Retinal pigment epithelial cell (primary cell): ENCODE results near the gene CPLANE2.

ENCODE experiments used
- DNase-seq: peaks from one replicate; pipeline ENCODE4 v3.0.0-alpha.2; 2010; ENCODE audit warnings: low read depth
- H3K4me3 ChIP-seq: 2 replicates; pipeline ENCODE4 v1.5.1; 2011; ENCODE audit warnings: mild to moderate bottlenecking, low read length, control low read depth, moderate library complexity
- TF ChIP-seq, protein P1 (sequence below): conservative IDR thresholded peaks from 2 replicates; pipeline ENCODE4 v1.5.1; 2011; ENCODE audit warnings: low read depth, low read length, control low read depth, inconsistent platforms

CPLANE2 gene

DNA sequence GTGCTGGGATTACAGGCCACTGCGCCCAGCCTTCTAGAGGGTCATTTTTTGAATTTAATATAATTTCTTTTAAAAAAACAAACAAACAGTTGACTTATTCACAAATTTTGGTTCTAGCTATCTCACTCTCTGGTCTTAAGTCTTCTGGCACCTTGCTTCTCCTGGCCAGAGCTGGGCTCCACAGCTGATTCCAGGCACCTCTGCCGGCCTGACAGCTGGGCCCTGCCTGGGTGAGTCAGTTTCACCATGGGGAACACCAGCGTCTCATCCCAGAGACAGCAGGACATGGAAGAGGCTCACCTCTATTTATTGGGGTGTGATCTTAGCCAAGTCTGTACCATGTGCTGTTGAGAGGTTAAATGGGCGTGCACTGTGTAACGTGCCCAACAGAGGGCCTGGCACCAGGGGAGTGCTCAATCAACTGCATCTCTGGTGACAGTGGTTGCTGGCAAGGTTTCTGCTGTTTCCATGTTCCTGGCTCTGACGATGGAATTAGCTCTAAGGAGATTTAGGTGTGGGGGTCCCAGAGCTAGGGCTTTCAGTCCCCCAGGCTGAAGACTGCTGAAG is 956 bp downstream of the CPLANE2 start:
- TF ChIP-seq, protein P1, sequence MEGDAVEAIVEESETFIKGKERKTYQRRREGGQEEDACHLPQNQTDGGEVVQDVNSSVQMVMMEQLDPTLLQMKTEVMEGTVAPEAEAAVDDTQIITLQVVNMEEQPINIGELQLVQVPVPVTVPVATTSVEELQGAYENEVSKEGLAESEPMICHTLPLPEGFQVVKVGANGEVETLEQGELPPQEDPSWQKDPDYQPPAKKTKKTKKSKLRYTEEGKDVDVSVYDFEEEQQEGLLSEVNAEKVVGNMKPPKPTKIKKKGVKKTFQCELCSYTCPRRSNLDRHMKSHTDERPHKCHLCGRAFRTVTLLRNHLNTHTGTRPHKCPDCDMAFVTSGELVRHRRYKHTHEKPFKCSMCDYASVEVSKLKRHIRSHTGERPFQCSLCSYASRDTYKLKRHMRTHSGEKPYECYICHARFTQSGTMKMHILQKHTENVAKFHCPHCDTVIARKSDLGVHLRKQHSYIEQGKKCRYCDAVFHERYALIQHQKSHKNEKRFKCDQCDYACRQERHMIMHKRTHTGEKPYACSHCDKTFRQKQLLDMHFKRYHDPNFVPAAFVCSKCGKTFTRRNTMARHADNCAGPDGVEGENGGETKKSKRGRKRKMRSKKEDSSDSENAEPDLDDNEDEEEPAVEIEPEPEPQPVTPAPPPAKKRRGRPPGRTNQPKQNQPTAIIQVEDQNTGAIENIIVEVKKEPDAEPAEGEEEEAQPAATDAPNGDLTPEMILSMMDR, result peak; percentile 39
- no peak for DNase-seq
- H3K4me3 ChIP-seq, result peak overlapping the region; percentile 74

DNA sequence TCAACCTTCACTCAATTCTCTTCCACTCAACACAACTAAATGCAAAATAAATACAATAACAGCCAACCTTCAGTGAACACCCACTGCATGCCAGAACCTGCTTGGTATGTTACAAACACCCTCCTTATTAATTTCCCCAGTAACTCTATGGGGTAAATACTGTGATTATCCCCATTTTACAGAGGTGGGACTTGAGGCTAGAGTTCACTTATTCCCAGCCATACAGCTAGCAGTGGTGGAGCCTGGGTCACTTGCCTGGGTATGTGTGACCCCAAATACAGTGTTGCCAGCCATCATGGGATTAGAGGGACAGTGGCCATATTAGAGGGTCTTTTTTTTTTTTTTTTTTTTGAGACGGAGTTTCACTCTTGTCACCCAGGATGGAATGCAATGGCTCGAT is 1.6 kb downstream of the CPLANE2 start:
- no peak overlapping the region for H3K4me3 ChIP-seq
- TF ChIP-seq, protein P1, result no peak
- DNase-seq, result no peak

DNA sequence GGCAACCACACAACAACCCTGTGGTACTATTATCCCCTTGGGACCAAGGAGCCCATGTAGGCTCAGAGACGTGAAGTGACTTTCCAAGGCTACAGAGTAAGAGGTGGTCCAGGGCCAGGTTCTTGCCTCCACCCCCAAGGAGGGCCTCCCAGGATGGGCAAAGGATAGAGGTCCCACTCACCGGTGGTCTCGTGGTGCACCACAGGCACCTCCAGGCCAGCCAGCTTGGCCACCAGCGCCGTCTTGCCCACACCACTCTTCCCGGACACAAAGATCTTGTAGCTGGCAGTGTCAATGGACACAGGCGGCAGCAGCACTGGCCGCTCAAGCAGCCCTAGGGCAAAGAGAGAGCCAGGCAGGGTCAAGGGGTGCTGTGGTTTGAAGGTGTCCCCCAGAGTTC is 3.6 kb downstream of the CPLANE2 start:
- no peak overlapping the region for H3K4me3 ChIP-seq
- TF ChIP-seq, protein P1, result no peak
- DNase-seq, result no peak

DNA sequence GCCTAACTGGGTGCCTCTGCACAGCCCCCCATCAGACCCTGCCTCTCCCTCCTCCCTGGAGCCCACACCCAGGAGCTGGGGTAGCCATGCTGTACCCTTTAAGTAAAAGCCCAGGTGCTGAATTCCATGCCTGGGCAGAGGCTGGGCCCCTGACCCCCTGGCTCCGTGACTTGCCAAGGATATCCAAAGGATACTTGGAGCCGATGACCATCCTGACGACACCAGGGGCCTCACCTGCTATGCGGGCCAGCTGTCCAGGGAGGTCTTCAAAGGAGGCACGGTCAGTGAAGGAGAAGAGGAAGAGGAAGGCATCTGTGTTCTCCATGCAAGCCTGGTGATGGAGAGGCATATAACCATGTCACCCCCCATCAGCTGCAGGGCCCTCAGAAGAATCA is 4.7 kb downstream of the CPLANE2 start:
- no peak for DNase-seq
- TF ChIP-seq, protein P1, result no peak

DNA sequence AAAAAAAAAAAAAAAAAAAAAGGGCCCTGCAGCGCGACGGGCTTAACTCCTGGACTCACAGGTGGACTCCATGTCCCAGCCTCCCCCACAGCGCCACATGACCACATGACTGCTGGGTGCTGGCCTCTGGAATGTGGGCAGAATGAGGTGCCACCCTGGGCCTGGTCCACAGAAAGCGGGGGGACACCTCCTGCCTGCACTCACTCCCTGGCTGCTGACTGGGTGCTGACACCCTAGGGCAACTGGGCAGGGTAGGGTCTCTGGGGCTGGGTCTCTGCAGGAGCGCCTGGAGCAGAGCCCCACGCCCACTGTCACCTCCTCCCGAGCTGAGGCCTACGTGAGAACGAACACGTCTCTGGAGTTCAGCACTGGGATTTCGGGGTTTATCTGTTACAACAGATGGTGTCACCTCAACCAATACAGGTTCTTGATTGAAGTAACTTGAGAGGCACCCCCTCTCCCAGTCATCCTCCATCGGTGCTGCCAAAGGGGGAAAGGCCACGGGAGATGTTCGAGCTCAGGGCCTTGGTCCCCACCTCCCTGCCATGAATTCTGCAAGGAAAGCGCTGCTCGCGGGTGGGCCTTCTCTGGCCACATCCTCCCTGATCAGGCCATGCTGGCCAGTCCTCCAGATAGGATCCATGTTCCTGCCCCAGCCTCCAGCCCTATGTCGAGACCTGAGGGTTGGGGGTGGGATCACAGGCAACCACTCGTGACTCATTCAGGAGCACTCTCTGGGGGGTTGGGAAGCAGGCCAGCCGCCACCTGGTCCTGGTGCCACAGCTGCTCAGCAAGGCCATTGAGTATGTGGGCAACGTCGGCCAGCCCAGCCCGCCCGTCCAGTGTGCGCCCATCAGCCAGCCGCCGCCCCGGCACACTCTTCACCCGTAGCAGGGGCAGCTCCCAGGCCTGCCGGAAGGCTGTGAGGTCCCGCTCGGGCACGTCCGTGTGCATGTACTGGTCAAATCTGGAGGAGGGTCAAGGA is 5.4 kb downstream of the CPLANE2 start:
- H3K4me3 ChIP-seq, result no peak overlapping the region
- TF ChIP-seq, protein P1, result no peak

More for the DNA sequence above, 4.7 kb downstream of the CPLANE2 start:
- H3K4me3 ChIP-seq, result no peak overlapping the region

DNA sequence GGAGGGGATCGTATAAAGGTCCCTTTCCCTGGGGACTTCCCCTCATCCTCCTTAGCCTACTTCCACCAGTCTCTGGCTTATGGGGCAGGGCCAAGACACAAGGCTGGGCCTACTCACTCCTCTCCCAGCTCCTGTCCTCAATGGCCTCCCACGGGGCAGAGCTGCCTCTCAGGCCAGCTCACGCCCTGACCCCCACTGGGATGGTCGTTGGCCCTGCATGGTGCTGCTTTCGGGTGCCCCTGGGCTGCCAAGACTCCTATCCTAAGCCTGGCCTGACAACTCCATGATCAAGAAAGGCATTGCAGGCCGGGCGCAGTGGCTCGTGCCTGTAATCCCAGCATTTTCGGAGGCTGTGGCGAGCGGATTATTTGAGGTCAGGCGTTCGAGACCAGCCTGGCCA is 6.2 kb downstream of the CPLANE2 start:
- no peak for DNase-seq
- TF ChIP-seq, protein P1, result no peak
- H3K4me3 ChIP-seq, result no peak overlapping the region

More for the DNA sequence above, 5.4 kb downstream of the CPLANE2 start:
- no peak for DNase-seq
